ENCODE data around the gene KIAA1671. TPM values are rescaled to one million over a fixed set of nuclear protein-coding genes. Genes with fewer than 3 reads are reported as not detected.

The KIAA1671 gene
- total RNA-seq, 3 donors from 2014 or later, result 71.3 to 131 (median 88.9) TPM

- intact Hi-C loops (cut with DNase I, micrococcal nuclease), result no loop called here
- Histone ChIP-seq H3K4me1 (ENCODE audit: low read depth) (peaks cover 3% of the 10 kb centered on the region), H3K4me3 (no peak overlapping the region), H3K36me3 (ENCODE audit: low read depth) (no peaks in the 10 kb centered on the region), H3K9me3 (no peaks in the 10 kb centered on the region)
- DNase-seq (no peak), ATAC-seq (no peak)
- TF ChIP-seq CTCF (IDR thresholded peaks at IDR 0.05), result no peak
Measured at GRCh38 chr22:24947383-24947782, 5.1 kb upstream of the KIAA1671 start.

- peaks cover 3% of the 10 kb centered on the region for H3K4me1 ChIP-seq (ENCODE audit: low read depth)
- H3K36me3 ChIP-seq (ENCODE audit: low read depth), result no peaks in the 10 kb centered on the region
- ATAC-seq, result no peak
- TF ChIP-seq CTCF (IDR thresholded peaks at IDR 0.05), result no peak
- H3K4me3 ChIP-seq, result no peak overlapping the region
- no peaks in the 10 kb centered on the region for H3K9me3 ChIP-seq
- intact Hi-C loops (cut with DNase I, micrococcal nuclease), result no loop called here
- no peak for DNase-seq
Measured at GRCh38 chr22:24947881-24948280, 4.6 kb upstream of the KIAA1671 start.

- H3K9me3 ChIP-seq, result no peaks in the 10 kb centered on the region
- no peaks in the 10 kb centered on the region for H3K36me3 ChIP-seq (ENCODE audit: low read depth)
- ATAC-seq (no peak), DNase-seq (no peak)
- no peak overlapping the region for H3K4me3 ChIP-seq
- intact Hi-C loops (cut with DNase I, micrococcal nuclease), result no loop called here
- H3K4me1 ChIP-seq (ENCODE audit: low read depth), result peaks cover 3% of the 10 kb centered on the region
- TF ChIP-seq CTCF (IDR thresholded peaks at IDR 0.05), result no peak
Measured at GRCh38 chr22:24948356-24949202, 3.9 kb upstream of the KIAA1671 start.

- H3K4me1 ChIP-seq (ENCODE audit: low read depth), result peaks cover 9% of the 10 kb centered on the region
- no peak for ATAC-seq
- H3K4me3 ChIP-seq, result no peak overlapping the region
- intact Hi-C loops (cut with DNase I, micrococcal nuclease), result loop anchor here (5.0 kb wide), 2 partner anchors 97 to 102 kb away; no protein-coding TSS in a partner anchor
- H3K9me3 ChIP-seq, result no peaks in the 10 kb centered on the region
- TF ChIP-seq CTCF (IDR thresholded peaks at IDR 0.05), result no peak
- DNase-seq, result no peak
- H3K36me3 ChIP-seq (ENCODE audit: low read depth), result no peaks in the 10 kb centered on the region
Measured at GRCh38 chr22:24950272-24950902, 2.1 kb upstream of the KIAA1671 start.

- Histone ChIP-seq H3K9me3 (no peaks in the 10 kb centered on the region), H3K4me1 (ENCODE audit: low read depth) (peaks cover 10% of the 10 kb centered on the region), H3K4me3 (peak overlapping the region; percentile 37), H3K36me3 (ENCODE audit: low read depth) (no peaks in the 10 kb centered on the region)
- DNase-seq (peak in 2 of 3 donors; percentile 65 to 71), ATAC-seq (peak; percentile 60)
- intact Hi-C loops (cut with DNase I, micrococcal nuclease), result loop anchor here (5.0 kb wide), 2 partner anchors 94 to 99 kb away; no protein-coding TSS in a partner anchor
- TF ChIP-seq CTCF (IDR thresholded peaks at IDR 0.05), result no peak
Measured at GRCh38 chr22:24952837-24953383, 394 bp downstream of the KIAA1671 start.
